ENCODE data around the gene NOS1AP. TPM values are rescaled to one million over a fixed set of nuclear protein-coding genes. Genes with fewer than 3 reads are reported as not detected.

NOS1AP gene
- total and polyA plus RNA-seq, 12 donors = 0.37 to 12.0 (median 3.1) TPM

GRCh38 chr1:162113419-162113818 lies 43.9 kb downstream of the NOS1AP start:
- intact Hi-C loops (cut with DNase I) = no loop called here

GRCh38 chr1:162117039-162117774 lies 47.7 kb downstream of the NOS1AP start:
- Histone ChIP-seq H3K27ac (no peak overlapping the region), H3K36me3 (replicated peaks in 1 of 2) (no peaks in the 10 kb centered on the region), H3K9me3 (replicated peaks in 1 of 3) (no peaks in the 10 kb centered on the region), H3K4me1 (replicated peaks in 1 of 2) (peaks cover 0 to 5% of the 10 kb centered on the region in 2 donors), H3K4me3 (no peak overlapping the region), H3K27me3 (no peaks in the 10 kb centered on the region)
- TF ChIP-seq, protein P1, sequence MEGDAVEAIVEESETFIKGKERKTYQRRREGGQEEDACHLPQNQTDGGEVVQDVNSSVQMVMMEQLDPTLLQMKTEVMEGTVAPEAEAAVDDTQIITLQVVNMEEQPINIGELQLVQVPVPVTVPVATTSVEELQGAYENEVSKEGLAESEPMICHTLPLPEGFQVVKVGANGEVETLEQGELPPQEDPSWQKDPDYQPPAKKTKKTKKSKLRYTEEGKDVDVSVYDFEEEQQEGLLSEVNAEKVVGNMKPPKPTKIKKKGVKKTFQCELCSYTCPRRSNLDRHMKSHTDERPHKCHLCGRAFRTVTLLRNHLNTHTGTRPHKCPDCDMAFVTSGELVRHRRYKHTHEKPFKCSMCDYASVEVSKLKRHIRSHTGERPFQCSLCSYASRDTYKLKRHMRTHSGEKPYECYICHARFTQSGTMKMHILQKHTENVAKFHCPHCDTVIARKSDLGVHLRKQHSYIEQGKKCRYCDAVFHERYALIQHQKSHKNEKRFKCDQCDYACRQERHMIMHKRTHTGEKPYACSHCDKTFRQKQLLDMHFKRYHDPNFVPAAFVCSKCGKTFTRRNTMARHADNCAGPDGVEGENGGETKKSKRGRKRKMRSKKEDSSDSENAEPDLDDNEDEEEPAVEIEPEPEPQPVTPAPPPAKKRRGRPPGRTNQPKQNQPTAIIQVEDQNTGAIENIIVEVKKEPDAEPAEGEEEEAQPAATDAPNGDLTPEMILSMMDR (IDR thresholded peaks at IDR 0.05) = no peak
- no peak for TF ChIP-seq POLR2A (IDR thresholded peaks at IDR 0.05)
- no peak for DNase-seq
- WGBS, 4 donors = 81 to 87% (median 84%) methylated on average over 3 of the region's 3 CpGs
- intact Hi-C loops (cut with DNase I) = no loop called here

More at GRCh38 chr1:162113419-162113818, 43.9 kb downstream of the NOS1AP start:
- Histone ChIP-seq H3K4me3 (no peak overlapping the region), H3K9me3 (replicated peaks in 1 of 3) (no peaks in the 10 kb centered on the region), H3K4me1 (replicated peaks in 1 of 2) (peaks cover 0 to 5% of the 10 kb centered on the region in 2 donors), H3K36me3 (replicated peaks in 1 of 2) (no peaks in the 10 kb centered on the region), H3K27me3 (no peaks in the 10 kb centered on the region), H3K27ac (no peak overlapping the region)
- no peak for DNase-seq
- TF ChIP-seq, protein P1 (IDR thresholded peaks at IDR 0.05) = no peak
- no peak for TF ChIP-seq POLR2A (IDR thresholded peaks at IDR 0.05)
- 61 to 89% (median 70%) methylated on average over 6 of the region's 6 CpGs for WGBS, 4 donors

- DNase-seq = no peak
- 92 to 96% (median 93%) methylated on average over 9 of the region's 9 CpGs for WGBS, 4 donors
- intact Hi-C loops (cut with DNase I) = no loop called here
- Histone ChIP-seq H3K36me3 (replicated peaks in 1 of 2) (no peaks in the 10 kb centered on the region), H3K9me3 (replicated peaks in 1 of 3) (no peaks in the 10 kb centered on the region), H3K4me3 (no peak overlapping the region), H3K4me1 (replicated peaks in 1 of 2) (peaks cover 0 to 5% of the 10 kb centered on the region in 2 donors), H3K27ac (no peak overlapping the region), H3K27me3 (no peaks in the 10 kb centered on the region)
- TF ChIP-seq, protein P1 (IDR thresholded peaks at IDR 0.05) = no peak
- TF ChIP-seq POLR2A (IDR thresholded peaks at IDR 0.05) = no peak
Measured at GRCh38 chr1:162118063-162118462, 48.6 kb downstream of the NOS1AP start.

DNA sequence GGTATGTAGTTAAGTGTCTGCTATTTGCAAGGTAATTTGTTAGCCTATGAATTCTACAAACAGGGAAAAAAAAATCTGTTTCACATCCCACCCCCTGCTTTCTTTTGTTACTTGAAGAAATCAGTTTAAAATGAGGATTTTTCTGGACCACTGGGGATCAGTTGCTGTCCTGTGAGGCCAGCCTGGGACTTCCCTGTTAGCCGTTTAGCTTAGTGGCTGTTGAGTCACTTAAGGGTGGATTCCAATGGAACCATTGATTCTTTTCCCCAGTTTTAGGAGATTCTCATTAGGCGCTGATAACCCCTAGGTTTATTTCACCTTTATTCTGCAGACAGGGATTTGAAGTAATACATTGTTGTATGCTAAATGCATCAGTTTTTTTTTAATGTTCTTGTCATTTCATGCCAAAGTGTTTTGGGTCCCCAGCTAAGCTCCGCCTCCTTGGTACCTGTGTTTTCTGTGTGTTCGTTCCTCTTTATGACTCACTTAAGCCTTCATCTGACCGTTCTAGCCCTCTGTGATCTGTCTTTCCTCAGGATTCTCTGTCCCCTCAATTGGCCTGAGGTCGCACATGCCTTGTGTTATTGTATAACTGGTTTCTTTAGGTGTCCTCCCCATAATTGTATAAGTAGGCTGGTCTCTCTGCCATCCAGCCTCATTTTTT lies 59.3 kb downstream of the NOS1AP start:
- H3K27me3 ChIP-seq = no peaks in the 10 kb centered on the region
- TF ChIP-seq, protein P1 (IDR thresholded peaks at IDR 0.05) = no peak
- no peak for TF ChIP-seq POLR2A (IDR thresholded peaks at IDR 0.05)
- intact Hi-C loops (cut with DNase I) = no loop called here
- WGBS, 4 donors = 81 to 88% (median 84%) methylated on average over 6 of the region's 6 CpGs
- H3K4me3 ChIP-seq = no peak overlapping the region
- no peaks in the 10 kb centered on the region for H3K36me3 ChIP-seq (replicated peaks in 1 of 2)
- no peak overlapping the region for H3K27ac ChIP-seq
- peaks cover 8 to 18% of the 10 kb centered on the region in 2 donors for H3K4me1 ChIP-seq (replicated peaks in 1 of 2)
- no peak for DNase-seq
- H3K9me3 ChIP-seq (replicated peaks in 1 of 3) = no peaks in the 10 kb centered on the region
